GM19328 (cell line): Measurements from ENCODE around the gene DOLK.

ENCODE experiments used
- ATAC-seq: cut with Tn5 transposase; IDR thresholded peaks from one replicate; pipeline ENCODE4 v1.9.1; 2021; ENCODE audit warnings: mild to moderate bottlenecking, moderate library complexity; ENCODE audit not compliant: unreplicated experiment

The DOLK gene

DNA sequence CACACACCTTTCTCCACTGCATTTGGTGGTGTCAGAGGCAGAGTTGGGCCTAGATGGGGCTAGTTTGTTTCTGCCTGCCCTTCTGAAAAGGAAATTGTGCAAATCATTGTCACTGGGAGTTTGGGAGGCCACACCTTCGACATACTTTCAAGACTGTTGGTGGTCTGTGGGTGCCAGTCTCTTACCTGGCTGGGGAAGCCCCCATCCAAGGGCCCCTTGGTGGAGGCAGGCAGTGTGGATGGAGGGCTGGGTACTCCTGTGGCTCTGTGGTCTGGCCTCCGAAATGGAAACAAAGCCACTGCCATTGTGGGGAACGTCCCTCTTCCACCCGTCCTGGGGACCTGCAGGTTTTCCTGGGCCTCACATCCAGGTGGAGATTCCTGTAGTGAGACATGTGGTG lies 37.5 kb downstream of the DOLK start:
- no peak for ATAC-seq

DNA sequence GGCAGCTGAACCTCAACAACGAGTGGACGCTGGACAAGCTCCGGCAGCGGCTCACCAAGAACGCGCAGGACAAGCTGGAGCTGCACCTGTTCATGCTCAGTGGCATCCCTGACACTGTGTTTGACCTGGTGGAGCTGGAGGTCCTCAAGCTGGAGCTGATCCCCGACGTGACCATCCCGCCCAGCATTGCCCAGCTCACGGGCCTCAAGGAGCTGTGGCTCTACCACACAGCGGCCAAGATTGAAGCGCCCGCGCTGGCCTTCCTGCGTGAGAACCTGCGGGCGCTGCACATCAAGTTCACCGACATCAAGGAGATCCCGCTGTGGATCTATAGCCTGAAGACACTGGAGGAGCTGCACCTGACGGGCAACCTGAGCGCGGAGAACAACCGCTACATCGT lies 39.0 kb downstream of the DOLK start:
- ATAC-seq, result no peak

DNA sequence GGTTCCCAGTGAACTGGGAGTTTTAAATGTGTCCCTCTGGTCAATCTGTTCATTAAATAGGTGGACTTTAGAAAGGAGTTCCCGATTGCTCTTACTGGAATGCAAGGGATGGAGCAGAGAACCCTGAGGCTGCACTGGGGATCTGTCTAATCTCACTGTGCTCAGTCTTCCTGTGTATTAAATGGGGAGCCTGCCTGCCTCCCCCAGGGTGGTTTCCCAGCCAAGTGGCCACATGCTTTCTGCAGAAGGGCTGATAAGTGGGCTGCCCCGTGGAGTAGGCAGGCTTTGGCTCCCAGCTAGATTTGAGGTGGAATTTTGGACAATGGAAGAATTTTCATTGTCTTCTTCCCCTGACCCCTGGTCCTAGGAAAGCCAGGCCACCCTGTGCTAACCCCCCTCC lies 40.7 kb downstream of the DOLK start:
- no peak for ATAC-seq

DNA sequence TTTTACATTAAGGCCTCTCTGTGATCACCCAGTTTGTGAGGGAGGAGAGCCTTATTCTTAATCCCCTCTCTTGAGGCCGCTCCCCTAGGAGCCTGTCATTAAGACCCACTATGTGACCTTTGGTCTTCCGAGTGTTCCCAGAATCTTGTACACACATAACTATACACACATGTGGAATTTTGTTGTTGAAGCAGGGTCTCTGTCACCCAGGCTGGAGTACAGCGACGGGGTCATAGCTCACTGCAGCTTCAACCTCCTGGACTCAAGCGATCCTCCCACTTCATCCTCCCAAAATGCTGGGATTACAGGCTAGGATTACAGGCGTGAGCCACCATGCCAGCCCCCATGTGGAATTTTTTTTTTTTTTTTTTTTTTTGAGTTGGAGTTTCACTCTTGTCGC lies 41.4 kb downstream of the DOLK start:
- no peak for ATAC-seq

DNA sequence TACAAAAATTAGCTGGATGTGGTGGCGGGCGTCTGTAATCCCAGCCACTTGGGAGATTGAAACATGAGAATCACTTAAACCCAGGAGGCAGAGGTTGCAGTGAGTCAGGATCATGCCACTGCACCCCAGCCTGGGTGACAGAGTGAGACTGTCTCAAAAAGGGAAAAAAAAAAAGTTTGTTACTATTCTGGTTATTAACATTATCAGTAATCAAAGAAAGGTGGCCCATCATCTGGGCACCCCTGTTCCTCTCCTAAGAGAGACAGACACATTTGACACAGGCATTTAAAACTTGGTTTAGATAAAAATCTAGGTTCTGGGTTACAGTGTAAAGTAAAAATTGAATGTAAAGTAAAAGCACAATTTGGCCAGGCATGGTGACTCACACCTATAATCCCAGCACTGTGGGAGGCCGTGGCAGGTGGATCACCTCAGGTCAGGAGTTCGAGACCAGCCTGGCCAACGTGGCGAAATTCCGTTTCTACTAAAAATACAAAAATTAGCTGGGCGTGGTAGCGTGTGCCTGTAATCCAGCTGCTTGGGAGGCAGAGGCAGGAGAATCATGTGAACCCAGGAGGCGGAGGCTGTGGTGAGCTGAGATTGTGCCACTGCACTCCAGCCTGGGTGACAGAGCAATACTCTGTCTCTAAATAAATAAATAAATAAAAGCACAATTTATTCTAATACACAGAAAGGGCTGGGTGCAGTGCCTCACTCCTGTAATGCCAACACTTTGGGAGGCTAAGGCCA lies 43.4 kb downstream of the DOLK start:
- ATAC-seq, result no peak

DNA sequence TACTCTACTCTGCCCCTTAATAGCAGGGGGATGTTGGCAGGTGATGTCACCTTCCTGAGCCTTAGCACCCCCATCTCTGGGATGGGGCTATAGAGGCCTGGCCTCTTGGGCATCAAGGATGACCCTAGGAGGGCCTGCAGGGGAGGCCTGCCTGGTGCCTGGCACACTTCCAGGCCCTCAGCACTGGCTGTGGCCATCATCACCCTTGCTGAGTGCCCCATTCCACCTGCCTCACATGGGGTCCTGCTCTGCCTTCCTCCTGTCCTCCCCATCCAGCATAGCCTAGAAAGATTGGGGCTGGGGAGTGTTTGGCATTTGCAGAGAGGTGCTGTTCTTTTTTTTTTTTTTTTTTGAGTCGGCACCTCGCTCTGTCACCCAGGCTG lies 44.3 kb downstream of the DOLK start:
- ATAC-seq, result no peak

DNA sequence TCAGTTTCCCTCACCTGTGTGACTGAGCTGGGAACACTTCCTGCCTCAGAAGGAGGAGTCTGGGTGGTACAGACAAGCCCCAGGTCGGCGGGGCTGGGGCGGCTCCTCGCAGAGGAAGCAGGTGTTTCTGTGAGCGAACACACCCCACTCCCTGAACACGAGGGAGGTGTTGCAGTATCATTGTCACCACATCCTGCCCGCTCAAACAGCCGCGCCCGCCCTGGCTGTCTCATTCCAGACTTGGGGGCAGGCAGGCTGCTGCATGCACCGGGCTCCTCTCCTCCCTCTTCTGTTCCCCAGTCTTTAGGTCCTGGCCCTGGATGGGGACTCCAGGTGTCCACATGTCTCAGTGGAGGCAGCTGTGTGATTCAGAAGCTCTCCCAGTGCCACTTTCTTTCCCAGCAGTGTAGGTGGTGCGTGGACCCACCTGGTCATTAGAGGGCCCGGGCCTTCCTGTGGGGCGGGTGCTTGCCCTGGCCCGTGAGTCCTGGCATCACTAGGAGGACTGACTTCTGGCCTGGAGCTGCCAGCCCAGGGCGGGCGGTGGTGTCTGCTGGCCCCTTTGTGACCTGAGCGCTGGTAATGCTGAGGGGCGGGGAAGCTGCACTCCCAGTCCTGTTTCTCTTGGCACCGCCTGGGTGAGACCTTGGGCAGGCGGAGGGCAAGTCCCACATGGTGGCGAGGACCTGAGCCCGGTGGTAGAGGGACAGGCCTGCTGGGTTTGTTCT lies 44.9 kb downstream of the DOLK start:
- ATAC-seq, result peak; percentile 78

DNA sequence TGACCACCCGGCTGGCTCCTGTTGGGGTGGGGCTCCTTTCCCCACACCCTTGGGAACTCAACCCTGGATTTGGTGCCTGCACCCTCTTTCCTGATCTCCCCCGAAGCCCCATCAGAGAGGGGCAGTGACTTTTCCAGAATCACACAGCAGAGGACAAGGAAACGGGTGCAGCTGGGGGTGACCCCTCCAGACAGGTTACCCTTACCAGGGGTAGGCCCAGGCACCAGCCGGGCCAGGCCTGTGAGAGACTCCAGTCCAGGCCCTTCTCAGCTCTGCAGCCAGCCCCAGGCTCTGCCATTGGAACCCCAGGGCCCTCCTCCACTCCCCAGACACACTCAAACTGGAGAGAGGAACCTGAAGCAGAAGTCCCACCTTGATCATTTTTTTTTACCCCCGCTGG lies 45.6 kb downstream of the DOLK start:
- no peak for ATAC-seq

DNA sequence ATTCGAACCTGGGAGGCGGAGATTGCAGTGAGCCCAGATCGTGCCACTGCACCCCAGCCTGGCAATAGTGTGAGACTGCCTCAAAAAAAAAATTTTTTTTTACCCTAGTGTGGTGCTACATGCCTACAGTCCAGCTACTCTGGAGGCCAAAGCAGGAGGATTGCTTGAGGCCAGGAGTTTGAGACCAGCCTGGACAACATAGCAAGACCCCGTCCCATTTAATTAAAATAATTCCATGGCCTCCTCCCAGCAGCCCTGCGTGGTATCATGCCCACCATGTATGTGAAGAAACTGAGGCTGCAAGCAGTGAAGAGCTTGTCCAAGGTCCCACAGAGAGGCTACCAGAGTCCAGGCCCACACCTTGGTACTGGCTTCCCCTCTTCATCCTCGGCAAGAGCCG lies 46.0 kb downstream of the DOLK start:
- ATAC-seq, result no peak

DNA sequence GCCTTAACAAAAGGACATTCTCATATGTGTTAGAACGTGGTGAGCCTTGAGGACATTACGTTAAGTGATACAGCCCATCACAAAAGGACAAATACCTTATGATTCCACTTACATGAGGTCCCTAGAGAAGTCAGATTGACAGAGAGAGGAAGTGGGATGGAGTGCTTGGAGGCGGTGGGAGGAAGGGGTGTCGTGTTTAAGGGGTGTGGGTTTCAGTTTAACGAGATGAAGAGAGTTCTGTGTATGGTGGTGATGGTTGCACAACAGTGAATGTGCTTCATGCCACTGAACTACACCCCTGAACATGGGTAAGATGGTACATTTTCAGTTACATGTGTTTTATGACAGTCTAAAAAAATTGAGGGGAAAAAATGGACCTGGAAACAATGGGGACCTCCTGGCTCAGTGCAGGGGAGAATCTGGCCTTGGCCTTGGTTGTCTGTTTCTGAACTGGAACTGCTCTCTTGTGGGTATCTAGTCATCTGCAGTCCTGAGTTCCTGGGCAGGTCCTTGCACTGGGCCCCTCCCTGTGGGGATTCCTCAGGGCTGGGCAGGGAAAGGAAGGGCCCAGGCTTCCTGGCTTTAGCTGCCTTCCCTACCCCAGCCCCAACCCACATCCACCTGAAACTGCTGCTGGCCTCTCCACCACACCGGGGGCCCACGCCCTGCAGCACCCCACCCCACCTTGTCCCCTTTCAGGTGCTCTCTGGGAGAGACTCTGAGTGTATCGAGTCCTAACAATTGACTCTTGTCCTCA lies 47.7 kb downstream of the DOLK start:
- no peak for ATAC-seq

DNA sequence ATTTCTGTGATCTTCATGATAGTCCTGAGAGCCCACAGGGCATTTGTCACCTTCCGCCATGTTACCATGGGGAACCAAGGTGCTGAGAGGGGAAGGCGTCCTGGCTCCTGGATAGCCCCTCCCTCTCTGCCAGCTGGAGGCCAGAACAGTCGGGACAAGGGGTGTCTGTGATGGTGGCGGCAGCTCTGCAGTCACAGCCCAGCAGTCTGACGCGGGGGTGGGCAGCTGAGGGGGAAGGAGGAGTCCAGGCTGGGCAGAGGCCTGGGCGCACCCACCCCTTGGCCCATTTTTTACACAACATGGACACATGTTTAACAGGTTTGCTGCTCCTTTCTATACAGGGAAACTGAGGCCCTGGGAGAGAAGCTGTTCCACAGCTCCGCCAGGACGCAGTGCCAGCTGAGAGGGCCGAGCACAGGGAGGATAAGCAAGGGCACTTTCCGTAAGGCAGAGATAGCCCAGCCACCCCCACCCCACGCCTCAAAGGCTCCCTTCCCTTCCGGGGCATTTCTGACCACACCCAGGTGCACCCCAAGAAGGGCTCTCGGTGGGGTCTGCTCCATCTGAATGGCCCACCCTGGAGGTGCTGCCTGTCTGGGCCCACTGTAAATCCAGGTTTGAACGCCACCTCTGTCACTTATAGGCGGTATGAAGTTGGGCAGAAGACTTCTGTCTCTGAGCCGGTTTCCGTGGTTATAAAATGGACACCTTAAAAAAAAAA lies 48.4 kb downstream of the DOLK start:
- no peak for ATAC-seq

DNA sequence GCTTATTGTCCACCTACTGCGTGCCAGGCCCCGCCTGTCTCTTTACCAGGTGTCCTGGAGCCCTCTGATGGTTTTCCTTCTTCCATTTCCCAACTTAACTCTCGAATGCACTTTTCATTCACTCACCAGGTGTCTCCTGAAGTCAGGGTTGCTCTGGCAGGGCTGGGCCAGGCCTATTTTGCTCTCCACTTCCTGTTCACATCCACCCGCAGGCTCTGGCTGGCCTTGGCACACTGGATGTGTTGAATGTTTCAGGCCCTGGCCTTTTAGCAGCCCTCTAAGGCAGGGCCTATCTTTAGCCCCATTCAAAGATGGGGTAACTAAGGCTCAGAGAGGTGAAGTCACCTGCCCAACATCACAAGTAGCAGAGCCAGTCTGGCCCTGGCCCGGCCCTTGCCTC lies 49.0 kb downstream of the DOLK start:
- ATAC-seq, result no peak

DNA sequence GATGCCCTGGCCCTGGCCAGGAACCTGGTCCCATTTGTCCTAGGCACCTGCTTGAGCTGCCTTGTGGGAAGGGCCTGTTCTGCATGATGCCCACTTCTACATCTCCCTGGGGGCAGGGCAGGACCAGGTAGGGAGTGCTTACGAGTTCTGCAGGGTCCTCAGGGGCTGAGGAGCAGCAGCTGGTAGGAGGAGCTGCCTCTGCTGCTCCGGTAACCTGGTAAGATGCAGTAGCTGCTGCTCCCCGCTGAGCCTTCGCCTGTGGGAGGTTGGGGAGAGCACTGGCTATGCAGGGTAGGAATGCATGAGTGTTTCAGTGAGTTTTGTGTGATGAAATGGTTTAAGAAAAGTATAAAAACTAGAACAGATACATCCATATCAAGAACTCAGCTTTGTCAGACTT lies 51.8 kb downstream of the DOLK start:
- no peak for ATAC-seq
